GM20431 (cell line): ENCODE data around the gene CHSY3.
"Not testable (repeated sequence)": the region's sequence is repeated elsewhere in the genome, so short reads cannot be mapped to it uniquely, and the experiment has no call there.

Experiments
- in situ Hi-C: fragments of 300-500 bp; cut with MseI, MboI; formaldehyde crosslinking; loops from one replicate; pipeline ENCODE4 v1.15.0; 2020; ENCODE audit warnings: low sequenced_read_pairs; ENCODE audit not compliant: unreplicated experiment

The CHSY3 gene

DNA sequence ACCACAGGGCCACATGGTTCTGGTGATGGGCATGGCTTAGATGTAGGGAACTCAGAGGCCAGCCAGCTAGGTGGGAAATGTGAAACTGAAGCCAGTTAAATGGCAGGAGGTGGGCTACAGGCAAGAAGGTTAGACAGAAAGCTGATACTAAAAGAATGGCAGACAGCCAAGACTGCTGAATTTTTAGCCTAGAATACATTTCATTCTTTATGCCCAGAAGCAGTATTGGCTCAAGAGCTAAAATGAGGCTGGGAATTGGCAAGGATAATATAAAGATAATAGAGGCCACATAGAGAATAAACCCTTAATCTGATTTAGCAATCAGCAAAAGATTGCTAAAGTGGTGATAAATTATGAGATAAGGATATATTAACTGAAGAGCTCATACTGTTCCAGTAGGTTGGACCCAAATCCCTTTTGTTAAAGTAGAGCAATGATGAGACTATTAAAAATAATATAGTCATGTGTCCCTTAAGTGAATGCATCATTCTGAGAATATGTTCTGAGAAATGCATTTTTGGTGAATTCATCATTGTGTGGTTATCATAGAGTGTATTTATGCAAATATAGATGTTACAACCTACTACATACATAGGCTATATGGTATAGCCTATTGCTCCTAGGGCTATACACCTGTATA is 234.3 kb downstream of the CHSY3 start:
- in situ Hi-C loops, result no loop called here

DNA sequence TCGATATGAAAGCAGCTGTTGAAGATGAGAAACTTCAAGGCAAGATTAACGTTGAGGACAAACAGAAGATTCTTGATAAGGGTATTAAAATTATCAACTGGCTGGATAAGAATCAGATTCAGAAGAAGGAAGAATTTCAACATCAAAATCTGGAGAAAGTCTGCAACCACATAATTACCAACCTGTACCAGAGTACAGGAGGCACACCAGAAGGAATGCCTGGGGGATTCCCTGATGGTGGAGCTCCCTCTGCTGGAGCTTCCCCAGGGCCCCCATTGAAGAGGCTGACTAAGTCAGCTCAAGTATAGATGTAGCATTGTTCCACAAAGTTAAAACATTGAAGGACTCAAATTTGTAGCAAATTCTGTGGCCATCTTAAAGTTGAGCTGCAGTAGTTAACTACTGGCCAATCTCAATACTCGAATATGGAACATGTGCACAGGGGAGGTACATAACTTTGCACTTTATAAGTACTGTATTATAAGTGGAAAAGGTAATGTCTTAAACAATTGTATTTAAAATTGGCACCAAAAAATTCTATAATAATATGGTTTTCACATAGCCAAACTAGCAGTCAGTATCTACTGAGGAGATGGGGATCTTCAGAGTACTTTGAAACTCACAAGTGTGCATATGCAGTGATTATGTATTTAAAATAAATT is 237.5 kb downstream of the CHSY3 start:
- in situ Hi-C loops, result no loop called here

DNA sequence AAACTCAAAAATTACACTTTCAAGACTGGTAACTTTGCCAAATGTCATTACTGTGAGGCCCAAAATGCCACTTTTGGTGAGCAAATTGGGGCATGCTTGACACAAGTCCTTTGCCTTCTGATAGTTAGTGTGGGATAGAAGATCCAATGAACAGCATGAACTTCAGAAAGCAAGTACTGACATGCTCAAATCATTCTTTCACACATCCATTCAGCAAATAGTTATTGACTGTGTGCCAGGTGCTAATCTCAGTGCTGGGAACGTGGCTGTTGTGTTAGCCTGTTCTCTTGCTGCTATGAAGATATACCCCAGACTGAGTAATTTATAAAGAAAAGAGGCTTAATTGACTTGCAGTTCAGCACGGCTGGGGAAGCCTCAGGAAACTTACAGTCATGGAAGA is 247.0 kb downstream of the CHSY3 start:
- in situ Hi-C loops, result no loop called here

DNA sequence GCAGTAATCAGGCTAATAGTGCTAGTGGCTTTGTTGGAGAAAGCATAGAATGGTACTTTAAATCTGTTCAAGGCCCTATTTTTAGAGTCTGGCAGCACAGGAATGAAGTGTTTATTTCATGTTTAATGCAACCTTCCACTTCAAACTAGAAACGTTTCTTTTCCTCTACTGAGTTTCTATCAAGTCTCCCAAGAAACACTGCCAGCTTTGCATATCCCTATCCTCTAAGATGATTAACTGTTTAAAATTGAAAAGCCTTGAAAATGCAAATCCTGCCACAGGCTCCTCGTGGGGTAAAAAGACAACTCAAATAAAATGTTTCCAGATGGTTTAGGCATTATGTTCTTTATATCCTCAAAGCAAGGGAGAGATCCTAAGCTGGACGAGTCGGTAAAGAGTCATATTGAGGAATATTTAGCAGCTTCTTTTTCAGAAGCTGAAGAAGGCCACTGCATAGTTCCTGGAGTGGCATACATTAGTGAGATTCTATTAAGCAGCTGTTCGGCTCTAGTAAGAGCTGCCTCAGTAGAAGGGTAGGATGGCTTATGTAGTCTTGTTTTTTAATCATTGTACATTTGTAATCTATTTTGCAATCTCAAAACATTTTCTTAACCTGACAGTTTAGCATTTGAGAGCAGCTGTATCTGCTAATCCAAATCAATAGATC is 251.2 kb downstream of the CHSY3 start:
- in situ Hi-C loops, result no loop called here

DNA sequence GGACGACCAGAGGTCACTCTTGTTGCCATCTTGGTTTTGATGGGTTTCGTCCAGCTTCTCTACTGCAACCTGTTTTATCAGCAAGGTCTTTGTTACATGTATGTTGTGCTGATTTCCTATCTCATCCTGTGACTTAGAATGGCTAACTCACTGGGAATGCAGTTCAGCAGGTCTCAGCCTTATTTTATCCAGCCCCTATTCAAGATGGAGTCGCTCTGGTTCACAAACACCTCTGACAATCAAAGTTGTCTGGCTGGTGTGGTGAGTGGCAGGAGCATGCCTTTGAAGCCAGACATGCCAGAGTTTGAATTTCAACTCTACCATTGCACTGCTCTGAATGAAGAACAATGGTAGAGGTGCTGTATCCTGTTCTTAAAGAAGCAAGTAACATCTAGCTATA is 253.8 kb downstream of the CHSY3 start:
- in situ Hi-C loops, result no loop called here

DNA sequence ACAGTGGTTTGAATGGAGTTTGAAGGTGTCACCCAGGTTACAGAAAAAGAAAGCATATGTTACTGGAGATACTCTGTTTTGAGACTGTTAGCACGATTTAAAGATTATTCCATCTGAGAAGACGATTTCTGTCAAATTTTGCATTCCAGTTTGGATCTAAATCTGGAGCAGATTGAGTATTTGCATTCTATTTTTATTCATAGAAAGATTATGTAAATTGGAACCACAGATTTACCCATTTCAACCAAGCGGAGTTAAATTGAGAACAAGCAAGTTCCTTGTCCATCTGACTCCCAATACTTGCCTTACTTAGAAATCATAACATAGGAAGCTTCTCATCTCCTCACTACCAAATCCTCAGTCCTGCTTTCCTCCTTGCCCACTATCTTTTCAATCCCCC is 255.7 kb downstream of the CHSY3 start:
- in situ Hi-C loops, result no loop called here

DNA sequence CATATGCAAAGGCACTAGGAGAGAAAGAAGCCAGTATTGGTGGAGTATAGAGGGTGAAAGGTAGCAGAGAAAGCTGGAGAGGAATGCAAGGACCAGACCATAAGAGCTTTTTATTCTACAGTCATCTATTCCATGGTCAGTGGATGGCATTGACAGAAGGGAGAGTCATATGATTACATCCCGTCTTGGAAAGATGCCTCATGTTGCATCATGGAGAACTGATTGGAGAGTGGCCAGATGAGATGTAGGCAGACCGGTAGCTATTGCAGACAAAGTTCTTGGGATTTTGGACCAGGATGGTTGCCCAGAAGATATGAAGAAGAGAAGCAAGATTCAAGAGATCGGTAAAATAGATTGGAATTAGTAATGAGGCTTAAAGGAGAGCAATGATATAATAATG is 260.7 kb downstream of the CHSY3 start:
- in situ Hi-C loops, result no loop called here

DNA sequence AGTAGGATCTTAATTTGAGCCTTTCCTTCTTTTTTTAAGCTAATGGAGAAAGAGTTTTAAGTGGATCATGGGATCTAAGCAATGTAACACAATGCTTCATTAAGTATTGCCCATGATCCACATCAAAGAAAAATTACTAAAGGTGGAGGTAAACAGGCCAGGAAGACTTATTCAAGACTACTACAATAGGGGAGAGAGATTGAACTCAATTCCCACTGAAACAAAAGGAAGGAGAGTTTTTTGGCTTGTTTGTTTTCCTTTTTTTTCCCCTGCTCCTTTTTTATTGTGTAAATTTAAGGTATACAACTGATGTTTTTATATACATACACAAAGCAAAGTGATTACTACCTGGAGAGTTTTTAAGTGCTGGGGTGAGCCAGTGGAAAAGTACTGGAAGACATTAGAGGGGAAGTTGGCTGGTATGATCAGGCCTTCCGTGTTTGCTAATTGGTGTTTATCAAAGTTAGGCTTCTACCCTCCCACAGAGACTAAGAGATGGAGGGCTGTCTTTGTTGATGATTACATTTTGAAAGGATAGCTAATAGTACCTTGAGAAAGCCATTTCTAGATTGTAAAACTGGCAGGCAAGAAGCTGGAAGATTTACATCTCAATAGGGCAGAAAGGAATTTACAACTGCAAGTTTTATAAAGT is 262.7 kb downstream of the CHSY3 start:
- in situ Hi-C loops, result no loop called here

DNA sequence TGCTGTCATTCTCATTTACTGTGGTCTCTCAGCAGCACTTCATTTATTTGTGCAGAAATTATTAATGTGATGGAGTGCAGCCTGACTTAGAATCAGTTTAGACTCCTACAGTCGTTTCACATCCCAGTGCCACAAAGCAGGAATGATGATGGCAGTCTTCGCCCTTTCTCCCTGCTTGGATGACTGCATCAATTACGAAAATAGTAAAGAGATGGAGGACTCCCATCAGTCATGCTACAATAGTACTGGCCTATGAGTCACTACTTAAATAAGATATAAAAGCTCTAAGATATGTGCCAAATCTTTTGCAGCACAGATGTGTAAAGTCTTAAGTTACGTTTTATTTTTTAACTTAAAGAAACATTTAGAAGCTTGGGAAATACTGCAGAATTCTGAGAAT is 263.9 kb downstream of the CHSY3 start:
- in situ Hi-C loops, result no loop called here

DNA sequence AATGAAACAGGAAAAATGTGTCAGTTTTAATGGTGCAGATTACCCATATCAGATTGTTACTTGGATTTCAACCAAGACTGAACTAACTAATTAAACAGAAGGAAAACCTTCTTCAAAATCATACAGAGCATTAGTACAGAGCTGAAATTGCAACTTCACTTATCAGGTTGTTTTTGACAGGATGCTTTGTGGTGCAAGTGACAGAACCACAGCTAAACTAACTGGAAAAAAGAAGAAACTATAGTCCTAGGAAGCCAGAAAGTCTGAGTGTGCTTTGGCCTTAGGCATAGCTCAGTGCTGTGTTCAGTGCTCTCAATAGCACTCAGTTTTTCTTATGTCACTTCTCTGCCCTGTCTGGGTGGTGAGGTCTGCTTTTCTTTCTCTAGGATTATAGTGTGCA is 267.4 kb downstream of the CHSY3 start:
- in situ Hi-C loops, result no loop called here

DNA sequence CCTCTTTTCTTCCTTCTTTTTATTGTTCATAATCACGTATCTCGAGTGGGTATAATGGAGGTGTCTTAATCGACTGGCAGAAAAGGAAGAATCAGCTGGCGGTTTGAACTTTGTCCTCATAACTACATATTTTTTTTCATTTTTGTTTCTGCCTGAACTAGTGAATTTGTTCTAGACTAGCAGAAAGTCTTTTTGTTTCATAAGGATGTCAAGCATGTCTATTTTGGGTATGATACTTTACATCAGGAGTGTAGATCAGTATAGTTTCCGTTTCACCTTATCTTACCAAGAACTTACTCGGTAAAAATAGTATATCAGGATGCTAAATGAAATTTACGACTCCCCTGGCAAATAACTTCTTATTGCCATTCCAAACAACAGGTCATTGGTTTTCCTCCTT is 278.9 kb downstream of the CHSY3 start:
- in situ Hi-C loops, result no loop called here

DNA sequence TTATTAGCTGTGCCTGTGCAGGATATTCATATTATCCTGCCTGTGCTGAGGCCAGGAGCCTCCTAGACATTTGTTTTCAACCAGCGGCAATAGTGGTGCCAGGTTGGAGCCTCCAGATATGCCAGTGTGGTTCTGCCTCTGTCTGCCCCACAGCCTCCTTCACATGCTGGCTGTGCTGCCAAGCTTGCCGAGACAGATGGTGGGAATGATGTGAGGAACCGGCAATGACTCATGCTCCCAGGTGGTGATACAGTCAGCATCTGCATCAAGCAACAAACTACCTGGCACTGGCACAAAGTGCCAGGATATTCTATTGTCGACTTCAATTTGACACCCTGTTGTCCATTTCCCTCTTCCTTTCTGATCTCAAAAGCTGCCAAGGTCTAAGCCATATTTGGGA is 285.7 kb downstream of the CHSY3 start:
- in situ Hi-C loops, result no loop called here

DNA sequence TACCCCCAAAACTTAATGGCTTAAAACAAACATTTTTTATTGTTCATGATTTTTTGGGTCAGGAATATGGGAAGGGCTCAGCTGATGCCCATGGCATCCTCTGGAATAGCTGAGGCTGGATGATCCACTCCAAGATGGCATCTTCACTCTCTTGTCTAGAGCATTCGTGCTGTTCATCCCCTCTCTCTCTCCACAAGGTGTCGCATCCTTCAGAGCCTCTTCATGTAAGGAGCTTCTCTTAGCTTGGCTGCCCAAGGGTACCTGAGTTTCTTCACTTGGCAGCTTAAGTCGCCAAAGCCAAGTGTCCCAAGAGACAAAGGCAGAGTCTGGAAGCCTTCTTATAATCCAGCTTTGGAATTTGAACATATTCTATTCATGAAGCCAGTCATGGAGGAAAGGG is 294.7 kb downstream of the CHSY3 start:
- in situ Hi-C loops, result no loop called here

DNA sequence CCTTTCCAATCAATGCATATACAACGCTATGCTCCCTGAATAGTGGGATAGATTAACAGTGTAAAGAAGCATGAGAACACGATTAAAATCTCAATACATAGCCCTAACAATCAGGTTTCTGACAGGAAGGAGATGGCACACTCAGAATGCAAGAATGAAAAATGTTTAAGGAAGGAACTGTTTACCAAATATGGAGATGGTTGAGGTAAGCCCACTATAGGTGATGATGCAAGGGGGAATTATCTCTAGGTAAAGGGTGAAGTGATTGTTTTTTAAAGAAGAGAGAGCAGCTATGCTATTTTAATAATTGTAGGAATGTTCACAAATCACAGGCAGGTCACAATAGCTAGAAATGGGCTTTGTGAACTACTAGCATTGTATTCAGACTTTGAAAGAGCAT is 302.4 kb downstream of the CHSY3 start:
- in situ Hi-C loops, result no loop called here

DNA sequence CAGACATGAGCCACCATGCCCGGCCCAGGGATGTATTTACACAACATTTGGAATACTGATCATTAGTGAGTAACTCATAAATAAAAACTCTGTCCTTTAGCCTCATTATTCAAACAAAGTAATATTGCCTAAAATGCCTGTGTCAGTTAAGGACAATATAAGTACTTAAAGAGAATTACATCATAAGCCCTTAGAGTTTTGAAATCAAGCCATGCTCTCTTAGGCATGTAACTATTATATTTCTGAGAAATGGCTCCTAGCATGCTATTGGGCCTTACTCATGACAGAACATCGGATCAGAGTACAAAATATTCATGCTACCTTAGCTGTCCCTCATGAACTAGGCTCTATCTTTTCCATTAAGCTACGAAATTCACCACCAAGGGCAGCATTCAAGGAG is 309.3 kb downstream of the CHSY3 start:
- in situ Hi-C loops, result no loop called here

DNA sequence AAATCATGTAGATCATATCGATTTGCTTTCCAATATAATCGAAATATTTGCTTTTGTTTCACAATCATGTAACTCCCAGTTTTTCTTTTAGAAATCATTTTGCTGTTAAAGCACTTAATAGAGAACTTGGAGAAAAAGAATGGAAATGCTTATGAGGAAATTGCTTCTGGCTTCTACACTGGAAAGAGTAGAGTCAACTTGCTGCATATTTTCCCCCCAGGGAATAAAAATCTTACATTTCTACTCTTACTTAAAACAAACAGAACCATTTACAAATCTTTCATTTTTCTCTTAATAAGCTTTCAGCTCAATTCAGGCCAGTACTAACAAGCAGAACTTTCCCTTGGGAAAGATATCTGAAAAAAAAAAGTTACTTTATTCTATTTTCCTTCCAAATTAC is 312.0 kb downstream of the CHSY3 start:
- in situ Hi-C loops, result no loop called here

DNA sequence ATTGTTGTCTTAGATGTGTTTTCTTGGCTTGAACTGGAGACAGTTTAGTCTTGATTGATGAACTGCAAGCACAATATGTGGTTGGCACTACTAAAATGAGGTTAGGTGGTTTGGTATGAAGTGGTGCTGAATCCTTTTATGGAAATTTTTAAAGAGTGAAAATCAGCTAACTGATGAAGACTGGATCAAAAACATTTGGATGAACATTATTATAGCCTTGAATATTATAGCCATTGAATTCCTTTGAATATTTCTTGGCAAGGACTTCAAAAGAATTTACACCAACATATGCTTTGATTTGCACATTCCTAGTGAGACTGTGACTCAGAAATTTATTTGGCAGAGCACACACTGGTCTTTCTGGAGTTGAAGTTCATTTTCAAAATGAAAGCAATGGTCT is 318.3 kb downstream of the CHSY3 start:
- in situ Hi-C loops, result no loop called here

DNA sequence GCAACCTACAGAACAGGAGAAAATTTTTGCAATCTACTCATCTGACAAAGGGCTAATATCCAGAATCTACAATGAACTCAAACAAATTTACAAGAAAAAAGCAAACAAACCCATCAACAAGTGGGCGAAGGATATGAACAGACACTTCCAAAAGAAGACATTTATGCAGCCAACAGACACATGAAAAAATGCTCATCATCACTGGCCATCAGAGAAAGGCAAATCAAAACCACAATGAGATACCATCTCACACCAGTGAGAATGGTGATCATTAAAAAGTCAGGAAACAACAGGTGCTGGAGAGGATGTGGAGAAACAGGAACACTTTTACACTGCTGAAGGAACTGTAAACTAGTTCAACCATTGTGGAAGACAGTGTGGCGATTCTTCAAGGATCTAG is 322.3 kb downstream of the CHSY3 start:
- in situ Hi-C loops, result not testable (repeated sequence)

DNA sequence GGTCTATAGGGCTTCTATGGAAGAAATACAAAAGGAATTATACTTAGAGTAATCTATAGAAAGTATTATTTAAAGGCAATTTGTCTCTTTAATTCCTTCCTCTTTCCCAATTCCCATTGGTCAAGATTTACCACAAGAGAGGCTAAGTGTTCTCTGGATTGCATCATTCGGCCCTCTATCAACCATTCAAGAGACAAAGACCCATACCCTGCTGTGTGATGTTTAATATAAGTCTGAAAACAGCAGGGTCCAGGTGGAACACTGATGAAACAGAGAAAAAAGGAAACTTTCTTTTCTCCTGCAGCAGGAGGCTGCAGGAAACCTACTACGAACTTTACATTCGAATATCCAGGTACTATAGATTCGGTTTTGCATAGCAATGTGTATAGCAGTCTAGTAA is 323.4 kb downstream of the CHSY3 start:
- in situ Hi-C loops, result no loop called here

DNA sequence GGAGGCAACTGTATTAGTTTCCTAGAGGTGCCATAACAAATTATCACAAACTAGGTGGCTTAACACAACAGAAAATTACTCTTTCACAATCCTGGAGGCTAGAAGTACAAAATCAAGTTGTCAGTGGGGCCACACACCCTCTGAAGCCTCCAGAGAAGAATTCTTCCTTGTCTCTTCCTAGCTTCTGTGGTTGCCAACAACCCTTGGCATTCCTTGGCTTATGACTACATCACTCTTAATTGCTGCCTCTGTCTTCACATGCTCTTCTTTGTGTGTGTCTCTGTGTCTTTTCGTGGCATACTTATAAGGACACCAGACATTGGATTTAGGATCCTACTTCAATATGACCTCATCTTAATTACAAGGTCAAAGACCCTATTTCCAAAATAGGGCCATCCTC is 327.5 kb downstream of the CHSY3 start:
- in situ Hi-C loops, result no loop called here

DNA sequence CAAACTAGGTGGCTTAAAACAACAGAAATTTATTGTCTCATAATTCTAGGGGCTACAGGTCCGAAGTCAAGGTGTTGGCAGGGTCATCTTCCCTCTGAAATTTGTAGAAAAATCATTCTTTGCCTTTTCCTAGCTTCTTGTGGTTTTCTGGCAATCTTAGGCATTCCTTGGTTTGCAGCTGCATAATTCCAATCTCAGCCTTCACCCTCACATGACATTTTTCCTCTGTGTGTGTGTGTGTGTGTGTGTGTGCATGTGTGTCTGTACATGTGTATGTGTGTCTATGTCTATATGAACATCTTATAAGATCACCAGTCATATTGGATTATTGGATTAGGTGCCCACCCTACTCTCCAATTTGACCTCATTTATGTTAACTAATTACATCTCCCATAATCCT is 330.6 kb downstream of the CHSY3 start:
- in situ Hi-C loops, result no loop called here
